ENCODE results near the gene GDAP2. TPM values are rescaled to one million over a fixed set of nuclear protein-coding genes. Genes with fewer than 3 reads are reported as not detected.

Gene GDAP2
- total RNA-seq, 1 experiment from 2014 or later, result 24.4 TPM

DNA sequence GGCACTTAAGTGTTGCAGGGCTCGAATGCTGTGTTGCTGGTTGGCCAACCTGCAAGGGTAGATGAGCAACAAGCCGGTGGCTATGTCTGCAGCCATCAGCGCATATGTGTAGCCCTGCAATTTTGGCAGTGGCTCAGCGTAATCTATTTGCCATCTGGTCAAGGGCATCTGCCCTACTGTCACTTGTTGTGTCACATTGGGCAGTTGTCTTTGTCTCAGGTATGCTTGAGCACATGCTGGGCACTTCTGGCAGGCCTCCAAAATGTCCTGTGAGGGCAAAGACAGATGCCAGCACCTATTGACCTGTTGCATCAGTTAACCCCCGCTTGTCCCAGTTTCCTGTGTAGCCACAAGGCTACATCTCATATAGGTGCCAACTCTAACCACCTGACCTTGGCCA is 111.8 kb downstream of the GDAP2 start:
- Histone ChIP-seq H3K9ac (ENCODE audit: extremely low read depth, insufficient read length, low read length) (no peak overlapping the region), H3K27me3 (ENCODE audit: insufficient read depth, low read length) (no peaks in the 10 kb centered on the region), H4K8ac (replicated peaks; ENCODE audit: insufficient read length, low read depth, low read length) (no peak overlapping the region), H3K4me2 (ENCODE audit: insufficient read depth, insufficient read length, low read length) (no peak overlapping the region), H3K79me1 (ENCODE audit: insufficient read depth, low read depth, low read length, poor library complexity, severe bottlenecking) (no peaks in the 10 kb centered on the region), H3K14ac (ENCODE audit: insufficient read depth, low read length) (no peak overlapping the region), H3K27ac (ENCODE audit: insufficient read length, low read depth, low read length) (no peak overlapping the region), H2AK5ac (ENCODE audit: insufficient read length, low read length) (no peak overlapping the region), H3K4ac (ENCODE audit: low read depth, low read length) (no peak overlapping the region), H3K9me3 (ENCODE audit: control insufficient read depth, low read depth, low read length) (no peaks in the 10 kb centered on the region), H2BK120ac (ENCODE audit: low read depth, low read length, poor library complexity, severe bottlenecking) (no peak overlapping the region), H2BK12ac (ENCODE audit: insufficient read length, low read depth, low read length) (no peak overlapping the region), H4K20me1 (ENCODE audit: control insufficient read depth, insufficient read depth, insufficient read length) (peaks cover 2% of the 10 kb centered on the region), H3K23ac (ENCODE audit: insufficient read length, low read depth, low read length) (no peak overlapping the region), H4K91ac (ENCODE audit: insufficient read length, low read depth, low read length) (no peak overlapping the region), H2BK15ac (ENCODE audit: low read depth, low read length) (no peak overlapping the region), H3K23me2 (ENCODE audit: insufficient read length, low read depth, low read length, poor library complexity, severe bottlenecking) (no peaks in the 10 kb centered on the region), H2AFZ (ENCODE audit: low read length) (no peak overlapping the region), H3K56ac (ENCODE audit: insufficient read length, low read depth, low read length) (no peak overlapping the region), H2BK20ac (ENCODE audit: low read depth, low read length, poor library complexity, severe bottlenecking) (no peak overlapping the region), H3K79me2 (ENCODE audit: insufficient read depth, low read length) (no peaks in the 10 kb centered on the region), H3K4me1 (ENCODE audit: insufficient read depth, low read length) (no peaks in the 10 kb centered on the region), H4K5ac (ENCODE audit: insufficient read length, low read depth, low read length) (no peak overlapping the region), H3K18ac (ENCODE audit: insufficient read length, low read depth, low read length) (no peak overlapping the region), H3T11ph (ENCODE audit: low read length) (no peak overlapping the region), H2BK5ac (ENCODE audit: insufficient read length, low read length) (no peak overlapping the region)
- DNase-seq, result no peak
- no peaks in the 10 kb centered on the region; the same call in 1 of the 2 replicates for H3K27me3 Mint-ChIP-seq (ENCODE audit: low read depth)
- H3K27ac Mint-ChIP-seq, result no peak overlapping the region
- TF ChIP-seq, protein P1, sequence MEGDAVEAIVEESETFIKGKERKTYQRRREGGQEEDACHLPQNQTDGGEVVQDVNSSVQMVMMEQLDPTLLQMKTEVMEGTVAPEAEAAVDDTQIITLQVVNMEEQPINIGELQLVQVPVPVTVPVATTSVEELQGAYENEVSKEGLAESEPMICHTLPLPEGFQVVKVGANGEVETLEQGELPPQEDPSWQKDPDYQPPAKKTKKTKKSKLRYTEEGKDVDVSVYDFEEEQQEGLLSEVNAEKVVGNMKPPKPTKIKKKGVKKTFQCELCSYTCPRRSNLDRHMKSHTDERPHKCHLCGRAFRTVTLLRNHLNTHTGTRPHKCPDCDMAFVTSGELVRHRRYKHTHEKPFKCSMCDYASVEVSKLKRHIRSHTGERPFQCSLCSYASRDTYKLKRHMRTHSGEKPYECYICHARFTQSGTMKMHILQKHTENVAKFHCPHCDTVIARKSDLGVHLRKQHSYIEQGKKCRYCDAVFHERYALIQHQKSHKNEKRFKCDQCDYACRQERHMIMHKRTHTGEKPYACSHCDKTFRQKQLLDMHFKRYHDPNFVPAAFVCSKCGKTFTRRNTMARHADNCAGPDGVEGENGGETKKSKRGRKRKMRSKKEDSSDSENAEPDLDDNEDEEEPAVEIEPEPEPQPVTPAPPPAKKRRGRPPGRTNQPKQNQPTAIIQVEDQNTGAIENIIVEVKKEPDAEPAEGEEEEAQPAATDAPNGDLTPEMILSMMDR (conservative IDR thresholded peaks at IDR 0.05), result no peak
- no peak overlapping the region for H3K4me3 Mint-ChIP-seq
- WGBS (ENCODE audit: extremely low coverage, insufficient read length, low lambda C conversion rate), result no CpG with 5 or more reads among the region's 5 CpGs
- no peaks in the 10 kb centered on the region for H3K4me1 Mint-ChIP-seq
- peaks cover 11 to 12% of the 10 kb centered on the region in 2 experiments; a peak in 3 of 5 replicates for H3K9me3 Mint-ChIP-seq
- H3K36me3 Mint-ChIP-seq (ENCODE audit: insufficient read depth in 1 of 3, low read depth in 3 of 3), result peaks cover 0 to 4% (median 3%) of the 10 kb centered on the region in 3 experiments; a peak in 3 of 7 replicates

Data from H9 (cell line).